GM12892 (cell line): Measurements from ENCODE around the gene VAMP2.
A peak's percentile ranks its signal among the peaks of the same experiment; 100 is the strongest.

ENCODE experiments used
- DNase-seq: peaks from one replicate; pipeline ENCODE4 v3.0.0; 2011; ENCODE audit not compliant: insufficient read length
- FAIRE-seq: peaks from 2 replicates; lab custom pipeline; 2011; peaks lifted over from hg19 to GRCh38; lab: Jason Lieb, UNC
- POLR2A ChIP-seq: IDR thresholded peaks from 2 replicates; pipeline ENCODE4 v1.6.1; 2011; ENCODE audit warnings: low read depth, low read length, control low read depth
- POLR2AphosphoS5 ChIP-seq: IDR thresholded peaks from 2 replicates; pipeline ENCODE4 v1.6.1; 2011; ENCODE audit warnings: low read depth, low read length, control low read depth
- TAF1 ChIP-seq: IDR thresholded peaks from 2 replicates; pipeline ENCODE4 v1.6.1; 2011; ENCODE audit warnings: low read depth, mild to moderate bottlenecking, control low read depth, low read length, borderline replicate concordance

VAMP2 gene

GRCh38 chr17:8138672-8139371 is 23.9 kb downstream of the VAMP2 start:
- DNase-seq, result peak; percentile 80
- peak; percentile 94 for FAIRE-seq
- TF ChIP-seq POLR2A, result peak; percentile 40; the same call in 1 of the 2 replicates
- no peak for TF ChIP-seq POLR2AphosphoS5
- 0 out of 2 replicates have a peak, but pooled peaks have one; percentile 24 for TF ChIP-seq TAF1

- DNase-seq (no peak), FAIRE-seq (no peak)
- no peak for TF ChIP-seq POLR2AphosphoS5
- no peak for TF ChIP-seq POLR2A
- no peak for TF ChIP-seq TAF1
Observed at GRCh38 chr17:8138374-8138671, 24.4 kb downstream of the VAMP2 start.

GRCh38 chr17:8137645-8138373 is 24.9 kb downstream of the VAMP2 start:
- FAIRE-seq (no peak), DNase-seq (no peak)
- TF ChIP-seq POLR2A (no peak), POLR2AphosphoS5 (no peak), TAF1 (no peak)

- DNase-seq, result no peak
- FAIRE-seq, result no peak
- TF ChIP-seq TAF1 (no peak), POLR2AphosphoS5 (no peak), POLR2A (no peak)
Observed at GRCh38 chr17:8133941-8134340, 28.8 kb downstream of the VAMP2 start.

- TF ChIP-seq POLR2AphosphoS5, result no peak
- DNase-seq, result no peak
- no peak for FAIRE-seq
Observed at GRCh38 chr17:8133399-8133798, 29.3 kb downstream of the VAMP2 start.

GRCh38 chr17:8131844-8132441 is 30.8 kb downstream of the VAMP2 start:
- DNase-seq, result no peak
- FAIRE-seq, result no peak
- TF ChIP-seq POLR2A, result no peak
- TF ChIP-seq POLR2AphosphoS5, result no peak
- no peak for TF ChIP-seq TAF1

GRCh38 chr17:8128125-8128784 is 34.5 kb downstream of the VAMP2 start:
- FAIRE-seq, result no peak
- DNase-seq, result no peak
- TF ChIP-seq POLR2A (no peak), TAF1 (no peak), POLR2AphosphoS5 (no peak)

- no peak for DNase-seq
- TF ChIP-seq TAF1 (no peak), POLR2AphosphoS5 (no peak), POLR2A (no peak)
- peak; percentile 88 for FAIRE-seq
Observed at GRCh38 chr17:8126491-8127066, 36.2 kb downstream of the VAMP2 start.

- FAIRE-seq, result no peak
- TF ChIP-seq TAF1 (no peak), POLR2AphosphoS5 (no peak), POLR2A (no peak)
- no peak for DNase-seq
Observed at GRCh38 chr17:8125947-8126490, 36.7 kb downstream of the VAMP2 start.

GRCh38 chr17:8125154-8125946 is 37.4 kb downstream of the VAMP2 start:
- TF ChIP-seq POLR2AphosphoS5, result no peak
- no peak for TF ChIP-seq TAF1
- TF ChIP-seq POLR2A, result no peak
- DNase-seq, result no peak
- no peak for FAIRE-seq
